Body of pancreas (tissue), 4 donors: Measurements from ENCODE around the gene MXD4.

Experiments
- POLR2A ChIP-seq, 3 donors: fragments of 450-650 bp; IDR thresholded peaks; one replicate each; pipeline ENCODE4 v1.6.1; 2016; ENCODE audit warnings: antibody characterized with exemption in 3 of 3, mild to moderate bottlenecking in 2 of 3
- TF ChIP-seq, protein P1 (sequence below), 7 experiments: fragments of 450-650 bp in 4 of 7; fragments of 200-600 bp in 3 of 7; sonication (generic) in 3 of 7; IDR thresholded peaks; one replicate each; pipeline ENCODE4 v1.5.1; 2016 to 2019; ENCODE audit warnings: antibody characterized with exemption in 7 of 7

DNA sequence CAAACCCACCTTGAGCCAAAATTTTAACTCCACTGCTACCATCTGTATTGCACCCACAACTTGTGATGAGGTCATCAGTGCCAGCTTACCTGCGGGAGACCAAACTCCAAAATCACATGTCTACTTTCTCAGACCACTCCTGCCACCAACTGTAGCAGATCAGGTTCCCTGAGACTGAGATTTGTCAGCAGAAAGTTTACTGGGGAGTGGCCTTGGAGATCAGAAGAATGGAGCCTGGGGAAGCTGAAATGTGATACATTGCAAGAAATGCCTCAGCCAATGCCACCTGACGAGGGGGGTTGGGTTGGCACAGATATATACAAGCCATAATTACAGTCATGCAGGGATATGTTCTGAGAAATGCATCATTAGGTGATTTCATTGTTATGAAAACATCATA is 39.1 kb downstream of the MXD4 start:
- TF ChIP-seq POLR2A (IDR thresholded peaks at IDR 0.05) = no peak
- TF ChIP-seq, protein P1, sequence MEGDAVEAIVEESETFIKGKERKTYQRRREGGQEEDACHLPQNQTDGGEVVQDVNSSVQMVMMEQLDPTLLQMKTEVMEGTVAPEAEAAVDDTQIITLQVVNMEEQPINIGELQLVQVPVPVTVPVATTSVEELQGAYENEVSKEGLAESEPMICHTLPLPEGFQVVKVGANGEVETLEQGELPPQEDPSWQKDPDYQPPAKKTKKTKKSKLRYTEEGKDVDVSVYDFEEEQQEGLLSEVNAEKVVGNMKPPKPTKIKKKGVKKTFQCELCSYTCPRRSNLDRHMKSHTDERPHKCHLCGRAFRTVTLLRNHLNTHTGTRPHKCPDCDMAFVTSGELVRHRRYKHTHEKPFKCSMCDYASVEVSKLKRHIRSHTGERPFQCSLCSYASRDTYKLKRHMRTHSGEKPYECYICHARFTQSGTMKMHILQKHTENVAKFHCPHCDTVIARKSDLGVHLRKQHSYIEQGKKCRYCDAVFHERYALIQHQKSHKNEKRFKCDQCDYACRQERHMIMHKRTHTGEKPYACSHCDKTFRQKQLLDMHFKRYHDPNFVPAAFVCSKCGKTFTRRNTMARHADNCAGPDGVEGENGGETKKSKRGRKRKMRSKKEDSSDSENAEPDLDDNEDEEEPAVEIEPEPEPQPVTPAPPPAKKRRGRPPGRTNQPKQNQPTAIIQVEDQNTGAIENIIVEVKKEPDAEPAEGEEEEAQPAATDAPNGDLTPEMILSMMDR (IDR thresholded peaks at IDR 0.05) = no peak
